NCI-H2196 treated with DMSO at 0.1 percent for 48 hours (cell line): Measurements from ENCODE around the gene C1orf198.

ENCODE experiments used
- DNase-seq: peaks from one replicate; lab custom pipeline; 2025; ENCODE audit not compliant: unreplicated experiment; lab: John Stamatoyannopoulos, UW

C1orf198 gene

GRCh38 chr1:230814949-230815692, 53.2 kb downstream of the C1orf198 start:
- DNase-seq, result no peak

GRCh38 chr1:230812568-230812967, 55.8 kb downstream of the C1orf198 start:
- no peak for DNase-seq

- DNase-seq, result no peak
Measured at GRCh38 chr1:230809256-230809990, 58.9 kb downstream of the C1orf198 start.

- DNase-seq, result no peak
Measured at GRCh38 chr1:230808281-230808872, 59.9 kb downstream of the C1orf198 start.

- no peak for DNase-seq
Measured at GRCh38 chr1:230807561-230808280, 60.6 kb downstream of the C1orf198 start.

- no peak for DNase-seq
Measured at GRCh38 chr1:230807029-230807428, 61.3 kb downstream of the C1orf198 start.

- no peak for DNase-seq
Measured at GRCh38 chr1:230806552-230806951, 61.8 kb downstream of the C1orf198 start.

GRCh38 chr1:230804396-230804795, 63.9 kb downstream of the C1orf198 start:
- no peak for DNase-seq

GRCh38 chr1:230800891-230801840, 67.2 kb downstream of the C1orf198 start:
- no peak for DNase-seq

- no peak for DNase-seq
Measured at GRCh38 chr1:230798491-230798890, 69.8 kb downstream of the C1orf198 start.

GRCh38 chr1:230797942-230798365, 70.4 kb downstream of the C1orf198 start:
- DNase-seq, result peak; percentile 46

- DNase-seq, result no peak
Measured at GRCh38 chr1:230797376-230797920, 70.9 kb downstream of the C1orf198 start.

GRCh38 chr1:230796626-230797025, 71.7 kb downstream of the C1orf198 start:
- DNase-seq, result no peak

GRCh38 chr1:230794871-230795605, 73.3 kb downstream of the C1orf198 start:
- DNase-seq, result no peak

- no peak for DNase-seq
Measured at GRCh38 chr1:230794431-230794830, 73.9 kb downstream of the C1orf198 start.

- no peak for DNase-seq
Measured at GRCh38 chr1:230793463-230793745, 74.9 kb downstream of the C1orf198 start.

GRCh38 chr1:230792691-230793462, 75.4 kb downstream of the C1orf198 start:
- no peak for DNase-seq

- DNase-seq, result no peak
Measured at GRCh38 chr1:230791986-230792564, 76.2 kb downstream of the C1orf198 start.
